Osteoblast (primary cell): Measurements from ENCODE around the gene BOD1. TPM values are rescaled to one million over a fixed set of nuclear protein-coding genes. Genes with fewer than 3 reads are reported as not detected.
A peak's percentile ranks its signal among the peaks of the same experiment; 100 is the strongest.

Source experiments
- DNase-seq: peaks from one replicate; pipeline ENCODE4 v3.0.0; 2011; ENCODE audit warnings: low spot score, mixed read lengths; ENCODE audit not compliant: insufficient read length; ENCODE audit errors: missing footprints
- H2AFZ ChIP-seq: 2 replicates; pipeline ENCODE4 v1.6.0; 2011; ENCODE audit warnings: mild to moderate bottlenecking, low read length
- H3K27ac ChIP-seq: 2 replicates; pipeline ENCODE4 v1.5.1; 2011; ENCODE audit warnings: mild to moderate bottlenecking, low read depth, low read length, moderate library complexity
- H3K27me3 ChIP-seq: 2 replicates; pipeline ENCODE4 v1.6.0; 2012; ENCODE audit warnings: mild to moderate bottlenecking, control low read depth, inconsistent platforms, low read length, moderate library complexity; ENCODE audit not compliant: insufficient read depth
- H3K36me3 ChIP-seq: 2 replicates; pipeline ENCODE4 v1.5.1; 2011; ENCODE audit warnings: mild to moderate bottlenecking, low read length, control low read depth, moderate library complexity; ENCODE audit not compliant: insufficient read depth
- H3K4me1 ChIP-seq: 2 replicates; pipeline ENCODE4 v1.5.1; 2011; ENCODE audit warnings: mild to moderate bottlenecking, low read length, control low read depth, moderate library complexity; ENCODE audit not compliant: insufficient read depth
- H3K4me2 ChIP-seq: 2 replicates; pipeline ENCODE4 v1.6.0; 2011; ENCODE audit warnings: mild to moderate bottlenecking, low read length; ENCODE audit not compliant: insufficient read depth
- H3K4me3 ChIP-seq: fragments of 200-600 bp; sonication (generic); 3 replicates; pipeline ENCODE4 v1.5.1; 2012; ENCODE audit warnings: mild to moderate bottlenecking, low read length, inconsistent platforms; ENCODE audit not compliant: insufficient read depth
- H3K79me2 ChIP-seq: 2 replicates; pipeline ENCODE4 v1.6.0; 2012; ENCODE audit warnings: mild to moderate bottlenecking, low read length, control low read depth, inconsistent platforms; ENCODE audit not compliant: insufficient read depth
- H3K9me3 ChIP-seq: 2 replicates; pipeline ENCODE4 v1.5.1; 2011; ENCODE audit warnings: low read depth, low read length, control low read depth
- H4K20me1 ChIP-seq: 2 replicates; pipeline ENCODE4 v1.6.0; 2012; ENCODE audit warnings: mild to moderate bottlenecking, low read length, control low read depth; ENCODE audit not compliant: insufficient read depth
- CTCF ChIP-seq: IDR thresholded peaks from 2 replicates; pipeline ENCODE4 v1.5.1; 2011; ENCODE audit warnings: mild to moderate bottlenecking, low read depth, low read length, moderate library complexity; ENCODE audit errors: extremely low read depth
- total RNA-seq: library from RNA; depleted of rRNA; stranded (reverse); fragments of >200 nt; gene quantifications from 2 replicates; pipeline ENCODE4 v1.2.3, GENCODE V29; 2012

The BOD1 gene
- total RNA-seq, 1 donor = 90.5 TPM

- no peak overlapping the region for H3K4me3 ChIP-seq
- no peaks in the 10 kb centered on the region for H3K36me3 ChIP-seq
- peaks cover 4% of the 10 kb centered on the region for H3K4me1 ChIP-seq
- H4K20me1 ChIP-seq = no peaks in the 10 kb centered on the region
- H3K27me3 ChIP-seq = peaks cover 7% of the 10 kb centered on the region
- TF ChIP-seq CTCF = no peak
- no peaks in the 10 kb centered on the region for H3K9me3 ChIP-seq
- H3K4me2 ChIP-seq = no peak overlapping the region
- DNase-seq = no peak
- H3K27ac ChIP-seq = no peak overlapping the region
- H2AFZ ChIP-seq = no peak overlapping the region
- no peaks in the 10 kb centered on the region for H3K79me2 ChIP-seq
Observed at GRCh38 chr5:173622183-173623047, 6.0 kb upstream of the BOD1 start.

GRCh38 chr5:173620784-173621183 is 4.3 kb upstream of the BOD1 start:
- Histone ChIP-seq H3K4me2 (no peak overlapping the region), H2AFZ (no peak overlapping the region), H3K36me3 (no peaks in the 10 kb centered on the region), H3K27ac (no peak overlapping the region), H3K79me2 (peaks cover 5% of the 10 kb centered on the region), H3K27me3 (no peaks in the 10 kb centered on the region), H3K4me3 (no peak overlapping the region), H3K9me3 (no peaks in the 10 kb centered on the region), H4K20me1 (no peaks in the 10 kb centered on the region), H3K4me1 (peaks cover 9% of the 10 kb centered on the region)
- no peak for TF ChIP-seq CTCF
- no peak for DNase-seq

DNA sequence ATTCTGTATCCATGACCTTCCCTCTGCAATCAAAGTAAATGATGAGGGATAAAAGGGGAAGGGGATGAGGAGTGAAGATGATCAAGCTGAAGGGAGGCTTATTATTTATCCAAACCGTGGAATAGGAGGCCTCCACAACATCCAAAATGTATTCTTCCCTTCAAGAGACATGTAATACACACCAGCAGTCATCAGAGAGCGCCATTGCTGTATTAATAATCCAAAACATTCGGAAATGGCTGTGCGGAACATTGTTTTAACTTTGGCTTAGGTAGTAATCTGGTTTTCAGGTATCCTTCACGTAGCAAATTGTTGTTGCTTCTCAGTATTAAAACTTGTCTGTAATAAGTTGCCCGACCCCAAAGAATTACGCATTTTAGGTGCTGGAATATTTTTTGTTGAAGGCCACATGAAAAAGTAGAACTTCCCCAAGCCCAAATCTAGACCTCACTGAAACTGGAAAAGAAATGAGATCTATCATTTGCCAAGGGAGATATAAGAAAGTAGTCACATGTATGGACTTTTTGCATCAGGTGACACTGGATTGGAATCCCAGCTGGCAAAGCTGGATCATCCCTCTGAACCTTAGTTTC is 2.6 kb upstream of the BOD1 start:
- Histone ChIP-seq H3K4me3 (no peak overlapping the region), H3K79me2 (peaks cover 23% of the 10 kb centered on the region), H3K4me1 (peaks cover 21% of the 10 kb centered on the region), H3K27me3 (no peaks in the 10 kb centered on the region), H3K36me3 (no peaks in the 10 kb centered on the region), H3K9me3 (no peaks in the 10 kb centered on the region), H4K20me1 (peaks cover 14% of the 10 kb centered on the region), H2AFZ (no peak overlapping the region), H3K4me2 (no peak overlapping the region), H3K27ac (no peak overlapping the region)
- peak; percentile 81 for TF ChIP-seq CTCF
- peak; percentile 90 for DNase-seq

- Histone ChIP-seq H3K36me3 (peaks cover 19% of the 10 kb centered on the region), H3K9me3 (no peaks in the 10 kb centered on the region), H3K79me2 (peaks cover 53% of the 10 kb centered on the region), H3K4me1 (peaks cover 30% of the 10 kb centered on the region), H3K4me2 (peak overlapping the region; percentile 84), H3K4me3 (peak overlapping the region; percentile 88), H4K20me1 (peaks cover 38% of the 10 kb centered on the region), H2AFZ (peak overlapping the region; percentile 52), H3K27ac (peak overlapping the region; percentile 85), H3K27me3 (no peaks in the 10 kb centered on the region)
- DNase-seq = peak; percentile 94
- peak; percentile 76 for TF ChIP-seq CTCF
Observed at GRCh38 chr5:173615884-173616576, 420 bp downstream of the BOD1 start.
